ENCODE measurements around the gene OSM.
A peak's percentile ranks its signal among the peaks of the same experiment; 100 is the strongest.

OSM gene

GRCh38 chr22:30266445-30267381 lies at the start of gene OSM:
TSS of gene OSM (minus strand) at chr22:30266851. CDS start at chr22:30266799, 52 bp downstream.
- DNase-seq, result peak in 2 of 4 experiments; percentile 44 to 52

GRCh38 chr22:30315962-30316576 lies 49.4 kb upstream of the OSM start:
- no peak for DNase-seq

- no peak for DNase-seq
Measured at GRCh38 chr22:30314915-30315314, 48.3 kb upstream of the OSM start.

GRCh38 chr22:30313527-30314363 lies 47.1 kb upstream of the OSM start:
- no peak for DNase-seq

GRCh38 chr22:30312053-30312452 lies 45.4 kb upstream of the OSM start:
- no peak for DNase-seq

- DNase-seq, result no peak
Measured at GRCh38 chr22:30310881-30311771, 44.5 kb upstream of the OSM start.

- DNase-seq, result no peak
Measured at GRCh38 chr22:30309951-30310741, 43.5 kb upstream of the OSM start.

GRCh38 chr22:30308518-30309230 lies 42.0 kb upstream of the OSM start:
- no peak for DNase-seq

GRCh38 chr22:30308093-30308492 lies 41.4 kb upstream of the OSM start:
- no peak for DNase-seq

- DNase-seq, result no peak
Measured at GRCh38 chr22:30307041-30307574, 40.5 kb upstream of the OSM start.

- DNase-seq, result no peak
Measured at GRCh38 chr22:30306627-30307011, 40.0 kb upstream of the OSM start.

GRCh38 chr22:30305906-30306626 lies 39.4 kb upstream of the OSM start:
- no peak for DNase-seq

- DNase-seq, result peak in 2 of 4 experiments; percentile 22 to 28
Measured at GRCh38 chr22:30305519-30305905, 38.9 kb upstream of the OSM start.

- DNase-seq, result no peak
Measured at GRCh38 chr22:30304495-30305244, 38.0 kb upstream of the OSM start.

GRCh38 chr22:30302810-30303138 lies 36.1 kb upstream of the OSM start:
- no peak for DNase-seq

- no peak for DNase-seq
Measured at GRCh38 chr22:30301995-30302809, 35.6 kb upstream of the OSM start.

- DNase-seq, result no peak
Measured at GRCh38 chr22:30299322-30299721, 32.7 kb upstream of the OSM start.

Measured in activated naive CD4-positive, alpha-beta T cell (primary cell).